ENCODE data around the gene CDYL. TPM values are rescaled to one million over a fixed set of nuclear protein-coding genes. Genes with fewer than 3 reads are reported as not detected.

Gene CDYL
- total RNA-seq, result 13.1 TPM in 2 replicates

GRCh38 chr6:4776131-4776492, at the start of gene CDYL:
TSS of gene CDYL (plus strand) at chr6:4776404. CDS start at chr6:4776784, 380 bp downstream.

GRCh38 chr6:5003604-5004372, 227.6 kb downstream of the CDYL start, which contains the start of gene RPP40:
TSS of gene RPP40 (minus strand) at chr6:5004037. CDS start at chr6:5004002, 35 bp downstream.

Other genes with a start within 250 kb of the CDYL start
- 7.9 and 22.7 TPM in 2 replicates for gene RPP40, start 227.6 kb downstream of the CDYL start, total RNA-seq

Data from hair follicular keratinocyte (primary cell).